HAP-1 (cell line): ENCODE measurements around the gene DNAI2.

Experiments used
- DNase-seq, 2 experiments: peaks; one replicate each; pipeline ENCODE4 v3.0.0-alpha.2; 2016 to 2020; ENCODE audit warnings: low spot score in 2 of 2
- H3K27me3 ChIP-seq: fragments of 250-450 bp; sonication (Bioruptor Pico); 2 replicates; pipeline ENCODE4 v1.5.1; 2020; ENCODE audit warnings: low read depth, mild to moderate bottlenecking, moderate library complexity
- H3K36me3 ChIP-seq: fragments of 250-450 bp; sonication (Bioruptor Pico); replicated peaks from 2 replicates; pipeline ENCODE4 v1.5.1; 2020; ENCODE audit warnings: mild to moderate bottlenecking
- H3K4me1 ChIP-seq: fragments of 250-450 bp; sonication (Bioruptor Pico); 2 replicates; pipeline ENCODE4 v1.5.1; 2020; ENCODE audit warnings: mild to moderate bottlenecking
- H3K4me3 ChIP-seq: fragments of 250-450 bp; sonication (Bioruptor Pico); 2 replicates; pipeline ENCODE4 v1.5.1; 2020; ENCODE audit warnings: mild to moderate bottlenecking, moderate library complexity
- H3K9me3 ChIP-seq: fragments of 250-450 bp; sonication (Bioruptor Pico); 2 replicates; pipeline ENCODE4 v1.5.1; 2020; ENCODE audit warnings: mild to moderate bottlenecking, moderate library complexity
- in situ Hi-C: fragments of 300-500 bp; cut with MboI; formaldehyde crosslinking; loops from 3 replicates; pipeline ENCODE4 v1.14.3; 2020; ENCODE audit warnings: low sequenced_read_pairs, inconsistent platforms, mixed read lengths

The DNAI2 gene

GRCh38 chr17:74316220-74316619 lies 42.2 kb downstream of the DNAI2 start:
- in situ Hi-C loops: no loop called here
- Histone ChIP-seq H3K9me3 (no peaks in the 10 kb centered on the region), H3K4me3 (no peak overlapping the region), H3K27me3 (no peaks in the 10 kb centered on the region; the same call in 1 of the 2 replicates), H3K4me1 (no peaks in the 10 kb centered on the region), H3K36me3 (no peaks in the 10 kb centered on the region)
- DNase-seq: no peak

DNA sequence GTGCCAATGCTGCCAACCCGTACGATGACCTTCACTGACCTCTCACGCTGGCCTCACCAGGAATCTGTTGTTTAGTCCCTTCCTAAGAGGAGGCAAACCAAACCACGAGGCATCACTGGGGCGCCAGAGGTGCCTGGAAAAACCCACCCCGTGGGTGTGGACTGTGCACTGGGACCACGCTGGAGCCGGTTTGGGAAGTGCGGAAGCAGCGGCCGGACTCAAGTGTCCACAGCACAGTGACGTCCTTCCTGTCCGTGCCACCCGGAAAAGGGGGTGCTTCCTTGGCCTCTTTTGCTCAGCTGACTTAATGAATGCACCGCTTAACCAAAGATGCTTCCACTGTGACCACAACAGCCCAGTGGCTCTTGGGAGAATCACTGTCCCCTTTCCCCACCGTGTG lies 43.0 kb downstream of the DNAI2 start:
- no peak for DNase-seq
- no peaks in the 10 kb centered on the region for H3K4me1 ChIP-seq
- in situ Hi-C loops: no loop called here
- no peaks in the 10 kb centered on the region; the same call in 1 of the 2 replicates for H3K27me3 ChIP-seq
- H3K9me3 ChIP-seq: no peaks in the 10 kb centered on the region
- no peaks in the 10 kb centered on the region for H3K36me3 ChIP-seq
- H3K4me3 ChIP-seq: no peak overlapping the region

GRCh38 chr17:74318391-74318790 lies 44.4 kb downstream of the DNAI2 start:
- H3K4me3 ChIP-seq: no peak overlapping the region
- no peaks in the 10 kb centered on the region; the same call in 1 of the 2 replicates for H3K27me3 ChIP-seq
- in situ Hi-C loops: no loop called here
- no peaks in the 10 kb centered on the region for H3K4me1 ChIP-seq
- no peak for DNase-seq
- H3K9me3 ChIP-seq: no peaks in the 10 kb centered on the region
- H3K36me3 ChIP-seq: no peaks in the 10 kb centered on the region

GRCh38 chr17:74324521-74324920 lies 50.5 kb downstream of the DNAI2 start:
- H3K36me3 ChIP-seq: no peaks in the 10 kb centered on the region
- in situ Hi-C loops: no loop called here
- no peak for DNase-seq
- H3K4me3 ChIP-seq: no peak overlapping the region
- no peaks in the 10 kb centered on the region; the same call in 1 of the 2 replicates for H3K27me3 ChIP-seq
- H3K9me3 ChIP-seq: no peaks in the 10 kb centered on the region
- no peaks in the 10 kb centered on the region for H3K4me1 ChIP-seq

GRCh38 chr17:74325376-74325742 lies 51.3 kb downstream of the DNAI2 start:
- H3K4me1 ChIP-seq: no peaks in the 10 kb centered on the region
- no peaks in the 10 kb centered on the region; the same call in 1 of the 2 replicates for H3K27me3 ChIP-seq
- in situ Hi-C loops: no loop called here
- no peaks in the 10 kb centered on the region for H3K9me3 ChIP-seq
- no peak for DNase-seq
- H3K4me3 ChIP-seq: no peak overlapping the region
- H3K36me3 ChIP-seq: no peaks in the 10 kb centered on the region

GRCh38 chr17:74325743-74326379 lies 51.8 kb downstream of the DNAI2 start, which contains the start of gene KIF19:
Gene KIF19, plus strand, starts transcription at chr17:74326226. Its CDS starts 124 bp downstream, at chr17:74326350.
- Histone ChIP-seq H3K27me3 (no peaks in the 10 kb centered on the region), H3K4me3 (peak within 1 kb of the TSS; percentile 20), H3K36me3 (no peaks in the 10 kb centered on the region), H3K4me1 (no peaks in the 10 kb centered on the region), H3K9me3 (no peaks in the 10 kb centered on the region)
- DNase-seq: peak; percentile 27 to 67
- in situ Hi-C loops: no loop called here

GRCh38 chr17:74326506-74326905 lies 52.5 kb downstream of the DNAI2 start:
- Histone ChIP-seq H3K36me3 (no peaks in the 10 kb centered on the region), H3K4me1 (no peaks in the 10 kb centered on the region), H3K4me3 (peak overlapping the region; percentile 20), H3K9me3 (no peaks in the 10 kb centered on the region), H3K27me3 (no peaks in the 10 kb centered on the region)
- DNase-seq: peak in 1 of 2 experiments; percentile 17
- in situ Hi-C loops: no loop called here

DNA sequence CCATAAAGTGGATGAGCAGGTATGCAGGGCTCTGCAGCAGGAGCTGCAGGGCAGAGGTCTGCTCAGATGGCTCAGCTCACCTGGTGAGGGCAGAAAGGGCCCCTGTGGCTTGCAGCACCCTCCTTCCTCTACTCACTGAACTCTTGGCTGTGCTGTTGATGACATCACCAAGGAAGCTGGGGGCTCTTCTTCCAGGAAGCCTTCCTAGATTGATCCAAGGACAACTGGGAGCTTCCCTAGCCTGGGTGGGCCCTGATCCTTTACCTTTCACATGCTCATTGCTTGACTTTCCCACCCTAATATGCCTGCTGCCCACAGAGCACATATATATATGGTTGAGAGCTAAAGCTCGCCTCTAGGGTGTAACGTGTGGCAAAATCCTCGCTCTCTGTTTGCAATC lies 54.5 kb downstream of the DNAI2 start:
- DNase-seq: no peak
- no peaks in the 10 kb centered on the region for H3K27me3 ChIP-seq
- no peaks in the 10 kb centered on the region for H3K36me3 ChIP-seq
- no peaks in the 10 kb centered on the region for H3K4me1 ChIP-seq
- no peaks in the 10 kb centered on the region for H3K9me3 ChIP-seq
- in situ Hi-C loops: no loop called here
- H3K4me3 ChIP-seq: no peak overlapping the region

GRCh38 chr17:74329378-74329777 lies 55.3 kb downstream of the DNAI2 start:
- Histone ChIP-seq H3K27me3 (no peaks in the 10 kb centered on the region), H3K4me1 (no peaks in the 10 kb centered on the region), H3K4me3 (no peak overlapping the region), H3K9me3 (no peaks in the 10 kb centered on the region), H3K36me3 (no peaks in the 10 kb centered on the region)
- no peak for DNase-seq
- in situ Hi-C loops: no loop called here

DNA sequence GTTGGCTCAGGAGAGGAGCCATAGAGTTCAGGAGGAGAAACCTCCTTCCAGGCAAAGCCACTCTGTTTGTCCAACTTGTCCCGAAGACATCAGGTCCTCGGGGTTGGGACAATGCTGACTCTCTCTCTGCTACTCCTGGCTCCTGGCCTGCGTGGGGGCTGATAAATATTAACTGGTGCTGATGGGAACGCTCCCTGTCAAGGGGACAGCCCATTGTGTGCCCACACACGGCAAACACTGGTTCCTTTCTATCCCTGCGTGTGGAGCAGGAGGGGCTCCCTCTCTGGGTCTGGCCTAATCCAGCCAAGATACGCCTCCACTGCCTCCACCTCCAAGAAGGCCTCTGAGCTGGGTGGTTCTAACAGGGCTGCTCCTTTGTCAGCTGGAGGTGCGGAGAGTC lies 56.4 kb downstream of the DNAI2 start:
- no peaks in the 10 kb centered on the region for H3K9me3 ChIP-seq
- no peak overlapping the region for H3K4me3 ChIP-seq
- no peaks in the 10 kb centered on the region for H3K27me3 ChIP-seq
- no peak for DNase-seq
- no peaks in the 10 kb centered on the region for H3K36me3 ChIP-seq
- in situ Hi-C loops: no loop called here
- no peaks in the 10 kb centered on the region for H3K4me1 ChIP-seq

- H3K36me3 ChIP-seq: no peaks in the 10 kb centered on the region
- no peak for DNase-seq
- no peaks in the 10 kb centered on the region for H3K9me3 ChIP-seq
- H3K27me3 ChIP-seq: no peaks in the 10 kb centered on the region
- in situ Hi-C loops: no loop called here
- no peaks in the 10 kb centered on the region for H3K4me1 ChIP-seq
- H3K4me3 ChIP-seq: no peak overlapping the region
Observed at GRCh38 chr17:74332017-74332650, 58.1 kb downstream of the DNAI2 start.

- Histone ChIP-seq H3K27me3 (no peaks in the 10 kb centered on the region), H3K36me3 (no peaks in the 10 kb centered on the region), H3K4me1 (no peaks in the 10 kb centered on the region), H3K4me3 (no peak overlapping the region), H3K9me3 (no peaks in the 10 kb centered on the region)
- peak in 1 of 2 experiments; percentile 38 for DNase-seq
- in situ Hi-C loops: no loop called here
Observed at GRCh38 chr17:74332763-74333283, 58.8 kb downstream of the DNAI2 start.

DNA sequence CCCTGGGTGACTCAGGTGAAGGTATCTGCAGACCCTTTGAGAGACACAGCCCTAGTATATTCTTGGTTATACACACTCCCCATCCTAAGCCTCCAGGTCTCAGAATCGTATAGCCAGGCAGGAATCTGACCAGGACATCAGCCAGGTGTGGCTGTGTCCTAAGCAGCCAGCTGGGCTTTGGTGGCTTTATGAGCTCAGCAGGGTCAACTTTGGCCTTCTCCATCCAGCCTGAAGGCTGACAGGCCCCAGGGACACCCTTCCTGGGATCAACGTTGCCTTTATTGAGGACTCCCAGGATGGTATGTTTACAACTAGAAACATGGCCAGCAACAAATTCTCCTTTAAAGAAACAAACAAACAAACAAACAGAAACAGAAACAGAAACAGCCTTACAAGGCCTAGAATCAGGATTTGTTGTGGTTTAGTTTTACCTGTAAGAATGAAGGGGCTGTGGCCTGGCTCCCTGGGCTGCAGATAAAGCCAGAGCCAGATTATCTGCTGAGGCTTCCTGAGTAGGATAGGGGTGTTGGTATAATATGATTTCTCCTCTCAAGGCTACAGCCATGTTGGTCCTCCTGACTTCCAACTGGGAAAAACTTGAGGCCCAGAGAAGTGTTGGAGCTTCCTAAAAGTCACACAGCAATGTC lies 60.5 kb downstream of the DNAI2 start:
- in situ Hi-C loops: no loop called here

GRCh38 chr17:74335529-74336062 lies 61.6 kb downstream of the DNAI2 start:
- Histone ChIP-seq H3K36me3 (no peaks in the 10 kb centered on the region), H3K4me3 (no peak overlapping the region), H3K9me3 (no peaks in the 10 kb centered on the region), H3K4me1 (no peaks in the 10 kb centered on the region), H3K27me3 (no peaks in the 10 kb centered on the region)
- in situ Hi-C loops: no loop called here
- no peak for DNase-seq

More for the DNA sequence above, 60.5 kb downstream of the DNAI2 start:
- Histone ChIP-seq H3K4me1 (no peaks in the 10 kb centered on the region), H3K9me3 (no peaks in the 10 kb centered on the region), H3K36me3 (no peaks in the 10 kb centered on the region), H3K27me3 (no peaks in the 10 kb centered on the region), H3K4me3 (no peak overlapping the region)
- DNase-seq: no peak
